ENCODE results near the gene CLEC17A.
"Not testable (repeated sequence)": the region's sequence is repeated elsewhere in the genome, so short reads cannot be mapped to it uniquely, and the experiment has no call there.

Gene CLEC17A

GRCh38 chr19:14576363-14576762 lies 6.5 kb upstream of the CLEC17A start:
- no peak for DNase-seq (ENCODE audit: low read depth, low spot score)
- H3K9ac ChIP-seq (ENCODE audit: insufficient read length, low read depth): no peak overlapping the region
- H3K36me3 ChIP-seq (ENCODE audit: insufficient read depth, insufficient read length, low read length): no peaks in the 10 kb centered on the region
- H3K9me3 ChIP-seq (ENCODE audit: insufficient read depth, low read length): no peaks in the 10 kb centered on the region
- TF ChIP-seq ZNF274 (IDR thresholded peaks at IDR 0.05; ENCODE audit: low read depth, low read length) (no peak), SUZ12 (IDR thresholded peaks at IDR 0.05; ENCODE audit: extremely low read depth, insufficient read depth, insufficient read length) (no peak), YY1 (IDR thresholded peaks at IDR 0.05; ENCODE audit: insufficient read depth, insufficient read length) (no peak)
- no peaks in the 10 kb centered on the region for H3K27me3 ChIP-seq (ENCODE audit: insufficient read depth, insufficient read length)
- H3K4me3 ChIP-seq (ENCODE audit: insufficient read length, low read depth): no peak overlapping the region
- H3K4me1 ChIP-seq (ENCODE audit: insufficient read depth, insufficient read length): no peaks in the 10 kb centered on the region

GRCh38 chr19:14577264-14577663 lies 5.6 kb upstream of the CLEC17A start:
- DNase-seq (ENCODE audit: low read depth, low spot score): no peak
- Histone ChIP-seq H3K4me3 (ENCODE audit: insufficient read length, low read depth) (no peak overlapping the region), H3K9ac (ENCODE audit: insufficient read length, low read depth) (no peak overlapping the region), H3K9me3 (ENCODE audit: insufficient read depth, low read length) (no peaks in the 10 kb centered on the region), H3K27me3 (ENCODE audit: insufficient read depth, insufficient read length) (no peaks in the 10 kb centered on the region), H3K4me1 (ENCODE audit: insufficient read depth, insufficient read length) (no peaks in the 10 kb centered on the region), H3K36me3 (ENCODE audit: insufficient read depth, insufficient read length, low read length) (no peaks in the 10 kb centered on the region)
- TF ChIP-seq ZNF274 (IDR thresholded peaks at IDR 0.05; ENCODE audit: low read depth, low read length) (no peak), YY1 (IDR thresholded peaks at IDR 0.05; ENCODE audit: insufficient read depth, insufficient read length) (no peak), SUZ12 (IDR thresholded peaks at IDR 0.05; ENCODE audit: extremely low read depth, insufficient read depth, insufficient read length) (no peak)

GRCh38 chr19:14577885-14578427 lies 4.9 kb upstream of the CLEC17A start:
- Histone ChIP-seq H3K27me3 (ENCODE audit: insufficient read depth, insufficient read length) (no peaks in the 10 kb centered on the region), H3K9ac (ENCODE audit: insufficient read length, low read depth) (no peak overlapping the region), H3K4me1 (ENCODE audit: insufficient read depth, insufficient read length) (no peaks in the 10 kb centered on the region), H3K4me3 (ENCODE audit: insufficient read length, low read depth) (no peak overlapping the region), H3K9me3 (ENCODE audit: insufficient read depth, low read length) (no peaks in the 10 kb centered on the region), H3K36me3 (ENCODE audit: insufficient read depth, insufficient read length, low read length) (no peaks in the 10 kb centered on the region)
- TF ChIP-seq ZNF274 (IDR thresholded peaks at IDR 0.05; ENCODE audit: low read depth, low read length): no peak
- no peak for TF ChIP-seq YY1 (IDR thresholded peaks at IDR 0.05; ENCODE audit: insufficient read depth, insufficient read length)
- DNase-seq (ENCODE audit: low read depth, low spot score): no peak

GRCh38 chr19:14580623-14581237 lies 2.2 kb upstream of the CLEC17A start:
- no peak for DNase-seq (ENCODE audit: low read depth, low spot score)
- H3K9ac ChIP-seq (ENCODE audit: insufficient read length, low read depth): no peak overlapping the region

GRCh38 chr19:14584372-14584771 lies 1.5 kb downstream of the CLEC17A start:
- H3K36me3 ChIP-seq (ENCODE audit: insufficient read depth, insufficient read length, low read length); H3K4me1 ChIP-seq (ENCODE audit: insufficient read depth, insufficient read length); DNase-seq (ENCODE audit: low read depth, low spot score); H3K4me3 ChIP-seq (ENCODE audit: insufficient read length, low read depth); H3K9me3 ChIP-seq (ENCODE audit: insufficient read depth, low read length); H3K9ac ChIP-seq (ENCODE audit: insufficient read length, low read depth); H3K27me3 ChIP-seq (ENCODE audit: insufficient read depth, insufficient read length): not testable (repeated sequence)

More at GRCh38 chr19:14580623-14581237, 2.2 kb upstream of the CLEC17A start:
- H3K9me3 ChIP-seq (ENCODE audit: insufficient read depth, low read length): no peaks in the 10 kb centered on the region
- H3K4me1 ChIP-seq (ENCODE audit: insufficient read depth, insufficient read length): no peaks in the 10 kb centered on the region
- H3K27me3 ChIP-seq (ENCODE audit: insufficient read depth, insufficient read length): no peaks in the 10 kb centered on the region
- no peak for TF ChIP-seq ZNF274 (IDR thresholded peaks at IDR 0.05; ENCODE audit: low read depth, low read length)
- TF ChIP-seq SUZ12 (IDR thresholded peaks at IDR 0.05; ENCODE audit: extremely low read depth, insufficient read depth, insufficient read length): no peak
- TF ChIP-seq YY1 (IDR thresholded peaks at IDR 0.05; ENCODE audit: insufficient read depth, insufficient read length): no peak
- no peaks in the 10 kb centered on the region for H3K36me3 ChIP-seq (ENCODE audit: insufficient read depth, insufficient read length, low read length)
- H3K4me3 ChIP-seq (ENCODE audit: insufficient read length, low read depth): no peak overlapping the region

GRCh38 chr19:14585187-14585586 lies 2.3 kb downstream of the CLEC17A start:
- not testable (repeated sequence) for H3K4me1 ChIP-seq (ENCODE audit: insufficient read depth, insufficient read length); H3K27me3 ChIP-seq (ENCODE audit: insufficient read depth, insufficient read length); DNase-seq (ENCODE audit: low read depth, low spot score); H3K36me3 ChIP-seq (ENCODE audit: insufficient read depth, insufficient read length, low read length); H3K9ac ChIP-seq (ENCODE audit: insufficient read length, low read depth); H3K4me3 ChIP-seq (ENCODE audit: insufficient read length, low read depth); H3K9me3 ChIP-seq (ENCODE audit: insufficient read depth, low read length)

- H3K4me1 ChIP-seq (ENCODE audit: insufficient read depth, insufficient read length); H3K27me3 ChIP-seq (ENCODE audit: insufficient read depth, insufficient read length); H3K9ac ChIP-seq (ENCODE audit: insufficient read length, low read depth); H3K9me3 ChIP-seq (ENCODE audit: insufficient read depth, low read length); H3K4me3 ChIP-seq (ENCODE audit: insufficient read length, low read depth); H3K36me3 ChIP-seq (ENCODE audit: insufficient read depth, insufficient read length, low read length); DNase-seq (ENCODE audit: low read depth, low spot score): not testable (repeated sequence)
Observed at GRCh38 chr19:14589433-14589832, 6.5 kb downstream of the CLEC17A start.

GRCh38 chr19:14595558-14595957 lies 12.7 kb downstream of the CLEC17A start:
- Histone ChIP-seq H3K4me3 (ENCODE audit: insufficient read length, low read depth) (no peak overlapping the region), H3K9ac (ENCODE audit: insufficient read length, low read depth) (no peak overlapping the region), H3K27me3 (ENCODE audit: insufficient read depth, insufficient read length) (no peaks in the 10 kb centered on the region), H3K4me1 (ENCODE audit: insufficient read depth, insufficient read length) (no peaks in the 10 kb centered on the region), H3K9me3 (ENCODE audit: insufficient read depth, low read length) (no peaks in the 10 kb centered on the region), H3K36me3 (ENCODE audit: insufficient read depth, insufficient read length, low read length) (no peaks in the 10 kb centered on the region)
- TF ChIP-seq YY1 (IDR thresholded peaks at IDR 0.05; ENCODE audit: insufficient read depth, insufficient read length) (no peak), ZNF274 (IDR thresholded peaks at IDR 0.05; ENCODE audit: low read depth, low read length) (no peak), SUZ12 (IDR thresholded peaks at IDR 0.05; ENCODE audit: extremely low read depth, insufficient read depth, insufficient read length) (no peak)
- DNase-seq (ENCODE audit: low read depth, low spot score): no peak
